SK-N-SH treated with all-trans-retinoic acid at 6 μM for 48 hours (cell line): ENCODE results near the gene PPP1R1C.

Source experiments
- ARNTL ChIP-seq: fragments of 450-650 bp; formaldehyde crosslinking; IDR thresholded peaks from 2 replicates; pipeline ENCODE4 v1.5.0; 2020; ENCODE audit warnings: low read depth, mild to moderate bottlenecking, moderate library complexity, borderline replicate concordance
- ISL1 ChIP-seq: fragments of 250-450 bp; sonication (Bioruptor Pico); IDR thresholded peaks from 2 replicates; pipeline ENCODE4 v2.1.2; 2022; ENCODE audit warnings: mild to moderate bottlenecking, moderate library complexity
- PPARA ChIP-seq: fragments of 250-450 bp; sonication (Bioruptor Pico); IDR thresholded peaks from 2 replicates; pipeline ENCODE4 v1.5.0; 2020; ENCODE audit warnings: mild to moderate bottlenecking, borderline replicate concordance
- TOX ChIP-seq: fragments of 250-450 bp; sonication (Bioruptor Pico); IDR thresholded peaks from 2 replicates; pipeline ENCODE4 v1.8.0; 2021; ENCODE audit warnings: mild to moderate bottlenecking, moderate library complexity, borderline replicate concordance
- ZC3H10 ChIP-seq: fragments of 250-450 bp; sonication (Bioruptor Pico); IDR thresholded peaks from 2 replicates; pipeline ENCODE4 v1.5.1; 2021; ENCODE audit warnings: mild to moderate bottlenecking, moderate library complexity
- ZNF565 ChIP-seq: fragments of 450-650 bp; formaldehyde crosslinking; conservative IDR thresholded peaks from 2 replicates; pipeline ENCODE4 v1.5.0; 2020; ENCODE audit warnings: low read depth, mild to moderate bottlenecking, moderate library complexity
- ZNF70 ChIP-seq: fragments of 450-650 bp; formaldehyde crosslinking; IDR thresholded peaks from 2 replicates; pipeline ENCODE4 v1.5.0; 2020; ENCODE audit warnings: mild to moderate bottlenecking, moderate library complexity
- TF ChIP-seq, protein P1 (sequence below): fragments of 250-450 bp; sonication (Bioruptor Pico); IDR thresholded peaks from 2 replicates; pipeline ENCODE4 v1.8.0; 2020; ENCODE audit warnings: mild to moderate bottlenecking, moderate library complexity, borderline replicate concordance
- TF ChIP-seq, protein P2 (sequence below): fragments of 250-450 bp; sonication (Bioruptor Pico); IDR thresholded peaks from 2 replicates; pipeline ENCODE4 v1.5.1; 2020; ENCODE audit warnings: low read depth, mild to moderate bottlenecking, moderate library complexity

DNA sequence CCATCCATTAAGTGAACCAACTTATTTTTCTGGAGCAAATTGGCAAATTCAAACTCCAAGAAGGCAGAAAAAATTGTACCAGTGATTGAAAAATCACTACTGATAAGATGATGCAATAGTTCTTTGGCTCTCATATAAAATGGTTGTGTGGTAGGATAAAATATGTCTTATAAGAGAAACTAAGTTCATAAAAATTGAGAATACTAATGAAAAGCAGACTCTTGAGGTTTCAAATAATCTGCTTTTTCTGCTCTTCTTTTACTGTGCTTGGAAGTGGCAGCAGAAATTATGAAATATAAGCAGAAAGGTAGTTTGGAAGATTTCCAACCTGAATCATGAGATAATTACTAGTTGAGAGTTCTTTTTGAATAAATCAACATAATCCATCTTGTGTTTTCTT lies 61.9 kb downstream of the PPP1R1C start:
- peak; percentile 20; the same call in 1 of the 2 replicates for TF ChIP-seq ISL1 (CRISPR knock-in tag)
- TF ChIP-seq ZNF565 (CRISPR knock-in tag), result no peak
- TF ChIP-seq, protein P1, sequence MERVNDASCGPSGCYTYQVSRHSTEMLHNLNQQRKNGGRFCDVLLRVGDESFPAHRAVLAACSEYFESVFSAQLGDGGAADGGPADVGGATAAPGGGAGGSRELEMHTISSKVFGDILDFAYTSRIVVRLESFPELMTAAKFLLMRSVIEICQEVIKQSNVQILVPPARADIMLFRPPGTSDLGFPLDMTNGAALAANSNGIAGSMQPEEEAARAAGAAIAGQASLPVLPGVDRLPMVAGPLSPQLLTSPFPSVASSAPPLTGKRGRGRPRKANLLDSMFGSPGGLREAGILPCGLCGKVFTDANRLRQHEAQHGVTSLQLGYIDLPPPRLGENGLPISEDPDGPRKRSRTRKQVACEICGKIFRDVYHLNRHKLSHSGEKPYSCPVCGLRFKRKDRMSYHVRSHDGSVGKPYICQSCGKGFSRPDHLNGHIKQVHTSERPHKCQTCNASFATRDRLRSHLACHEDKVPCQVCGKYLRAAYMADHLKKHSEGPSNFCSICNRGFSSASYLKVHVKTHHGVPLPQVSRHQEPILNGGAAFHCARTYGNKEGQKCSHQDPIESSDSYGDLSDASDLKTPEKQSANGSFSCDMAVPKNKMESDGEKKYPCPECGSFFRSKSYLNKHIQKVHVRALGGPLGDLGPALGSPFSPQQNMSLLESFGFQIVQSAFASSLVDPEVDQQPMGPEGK (CRISPR knock-in tag), result peak; percentile 38; the same call in 1 of the 2 replicates
- no peak for TF ChIP-seq ZNF70 (CRISPR knock-in tag)
- peak; percentile 91 for TF ChIP-seq TOX
- no peak for TF ChIP-seq ARNTL (CRISPR knock-in tag)
- TF ChIP-seq ZC3H10, result peak; percentile 74; the same call in 1 of the 2 replicates
- TF ChIP-seq, protein P2, sequence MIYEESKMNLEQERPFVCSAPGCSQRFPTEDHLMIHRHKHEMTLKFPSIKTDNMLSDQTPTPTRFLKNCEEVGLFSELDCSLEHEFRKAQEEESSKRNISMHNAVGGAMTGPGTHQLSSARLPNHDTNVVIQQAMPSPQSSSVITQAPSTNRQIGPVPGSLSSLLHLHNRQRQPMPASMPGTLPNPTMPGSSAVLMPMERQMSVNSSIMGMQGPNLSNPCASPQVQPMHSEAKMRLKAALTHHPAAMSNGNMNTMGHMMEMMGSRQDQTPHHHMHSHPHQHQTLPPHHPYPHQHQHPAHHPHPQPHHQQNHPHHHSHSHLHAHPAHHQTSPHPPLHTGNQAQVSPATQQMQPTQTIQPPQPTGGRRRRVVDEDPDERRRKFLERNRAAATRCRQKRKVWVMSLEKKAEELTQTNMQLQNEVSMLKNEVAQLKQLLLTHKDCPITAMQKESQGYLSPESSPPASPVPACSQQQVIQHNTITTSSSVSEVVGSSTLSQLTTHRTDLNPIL (CRISPR knock-in tag), result no peak
- TF ChIP-seq PPARA (CRISPR knock-in tag), result no peak
